DND-41 (cell line): Measurements from ENCODE around the gene LAMP5.
A peak's percentile ranks its signal among the peaks of the same experiment; 100 is the strongest.

Source experiments
- ATAC-seq: fragments of 200-7000 bp; cut with Tn5 transposase; 3 replicates; pipeline ENCODE4 v1.9.1; 2021; ENCODE audit warnings: low read depth; ENCODE audit not compliant: insufficient read depth
- DNase-seq: peaks from one replicate; pipeline ENCODE4 v3.0.0-alpha.2; 2020
- H2AFZ ChIP-seq: 2 replicates; pipeline ENCODE4 v1.6.0; 2012; ENCODE audit warnings: low read depth, low read length
- H3K27ac ChIP-seq: 2 replicates; pipeline ENCODE4 v1.5.1; 2012; ENCODE audit warnings: low read length, inconsistent platforms
- H3K27me3 ChIP-seq: fragments of 200-600 bp; sonication (generic); 2 replicates; pipeline ENCODE4 v1.6.0; 2012; ENCODE audit warnings: low read length, mild to moderate bottlenecking, inconsistent platforms; ENCODE audit not compliant: insufficient read depth, poor library complexity
- H3K36me3 ChIP-seq: 2 replicates; pipeline ENCODE4 v1.5.1; 2012; ENCODE audit warnings: low read length, inconsistent platforms; ENCODE audit not compliant: insufficient read depth
- H3K4me1 ChIP-seq: 2 replicates; pipeline ENCODE4 v1.5.1; 2012; ENCODE audit warnings: mild to moderate bottlenecking, low read length; ENCODE audit not compliant: insufficient read depth
- H3K4me2 ChIP-seq: 2 replicates; pipeline ENCODE4 v1.6.0; 2012; ENCODE audit warnings: mild to moderate bottlenecking, moderate library complexity, low read length, inconsistent platforms; ENCODE audit not compliant: insufficient read depth
- H3K4me3 ChIP-seq, 2 experiments: fragments of 200-600 bp in 1 of 2; shearing (Covaris generic) in 1 of 2; 2 replicates each; pipeline ENCODE4 v1.5.1; 2012 to 2016; ENCODE audit warnings: inconsistent platforms in 2 of 2, low read length in 2 of 2, mild to moderate bottlenecking in 2 of 2, low read depth in 1 of 2, moderate library complexity in 1 of 2
- H3K79me2 ChIP-seq: 2 replicates; pipeline ENCODE4 v1.6.0; 2012; ENCODE audit warnings: low read length, inconsistent platforms; ENCODE audit not compliant: insufficient read depth
- H3K9ac ChIP-seq: 2 replicates; pipeline ENCODE4 v1.6.0; 2012; ENCODE audit warnings: low read depth, mild to moderate bottlenecking, inconsistent platforms, low read length, moderate library complexity
- H3K9me3 ChIP-seq: 2 replicates; pipeline ENCODE4 v1.5.1; 2012; ENCODE audit warnings: low read length, moderate library complexity, mild to moderate bottlenecking, inconsistent platforms; ENCODE audit not compliant: insufficient read depth, severe bottlenecking
- H4K20me1 ChIP-seq: 2 replicates; pipeline ENCODE4 v1.6.0; 2012; ENCODE audit warnings: low read length; ENCODE audit not compliant: insufficient read depth
- EZH2 ChIP-seq: IDR thresholded peaks from 3 replicates; pipeline ENCODE4 v1.6.1; 2012; ENCODE audit warnings: borderline replicate concordance, low read depth, mild to moderate bottlenecking, moderate library complexity, low read length, inconsistent platforms; ENCODE audit not compliant: severe bottlenecking
- TF ChIP-seq, protein P1 (sequence below): IDR thresholded peaks from 2 replicates; pipeline ENCODE4 v1.5.1; 2012; ENCODE audit warnings: borderline replicate concordance, low read length, moderate library complexity, mild to moderate bottlenecking; ENCODE audit not compliant: poor library complexity, severe bottlenecking; ENCODE audit errors: extremely low read depth

Gene LAMP5

DNA sequence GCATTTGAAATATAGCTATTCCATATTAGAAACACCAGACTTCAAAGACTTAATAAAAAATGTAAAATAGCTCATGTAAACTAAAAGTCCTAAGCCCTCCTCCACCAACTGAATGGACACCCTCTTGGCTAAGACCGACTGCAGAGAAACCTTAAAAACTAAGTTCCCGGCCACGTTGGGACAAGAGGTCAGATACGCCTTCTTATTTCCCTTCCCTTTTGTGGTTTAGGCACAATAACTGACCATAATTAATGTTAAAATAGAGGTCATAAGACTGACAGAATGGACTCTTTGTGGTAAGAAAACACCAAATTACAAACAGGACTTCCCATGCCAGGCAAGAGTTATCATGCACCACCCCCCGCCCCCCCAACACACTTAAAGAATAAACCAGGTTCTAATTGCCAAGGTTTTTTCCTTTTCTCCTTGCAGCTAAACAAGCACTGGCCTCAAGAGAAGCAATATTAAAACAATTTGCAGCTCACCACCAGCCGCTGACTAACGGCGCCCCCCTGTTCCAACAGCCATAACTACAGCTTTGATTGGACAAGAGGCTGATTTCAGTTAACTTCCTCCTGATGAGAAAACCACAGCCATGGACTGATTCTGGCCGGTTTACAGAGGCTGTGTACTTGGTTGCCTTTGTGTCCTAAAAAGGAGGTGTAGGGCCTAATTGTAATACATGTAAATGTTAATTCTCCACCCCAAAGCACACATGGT, 10.7 kb upstream of the LAMP5 start:
- H3K36me3 ChIP-seq: no peaks in the 10 kb centered on the region
- H2AFZ ChIP-seq: no peak overlapping the region
- no peak overlapping the region for H3K9ac ChIP-seq
- no peak overlapping the region for H3K4me2 ChIP-seq
- H3K9me3 ChIP-seq: no peaks in the 10 kb centered on the region
- H3K27ac ChIP-seq: no peak overlapping the region
- no peak for ATAC-seq
- no peaks in the 10 kb centered on the region for H3K79me2 ChIP-seq
- no peak overlapping the region for H3K4me3 ChIP-seq
- DNase-seq: no peak
- H4K20me1 ChIP-seq: no peaks in the 10 kb centered on the region
- H3K27me3 ChIP-seq: no peaks in the 10 kb centered on the region
- no peaks in the 10 kb centered on the region for H3K4me1 ChIP-seq
- no peak for TF ChIP-seq EZH2
- TF ChIP-seq, protein P1, sequence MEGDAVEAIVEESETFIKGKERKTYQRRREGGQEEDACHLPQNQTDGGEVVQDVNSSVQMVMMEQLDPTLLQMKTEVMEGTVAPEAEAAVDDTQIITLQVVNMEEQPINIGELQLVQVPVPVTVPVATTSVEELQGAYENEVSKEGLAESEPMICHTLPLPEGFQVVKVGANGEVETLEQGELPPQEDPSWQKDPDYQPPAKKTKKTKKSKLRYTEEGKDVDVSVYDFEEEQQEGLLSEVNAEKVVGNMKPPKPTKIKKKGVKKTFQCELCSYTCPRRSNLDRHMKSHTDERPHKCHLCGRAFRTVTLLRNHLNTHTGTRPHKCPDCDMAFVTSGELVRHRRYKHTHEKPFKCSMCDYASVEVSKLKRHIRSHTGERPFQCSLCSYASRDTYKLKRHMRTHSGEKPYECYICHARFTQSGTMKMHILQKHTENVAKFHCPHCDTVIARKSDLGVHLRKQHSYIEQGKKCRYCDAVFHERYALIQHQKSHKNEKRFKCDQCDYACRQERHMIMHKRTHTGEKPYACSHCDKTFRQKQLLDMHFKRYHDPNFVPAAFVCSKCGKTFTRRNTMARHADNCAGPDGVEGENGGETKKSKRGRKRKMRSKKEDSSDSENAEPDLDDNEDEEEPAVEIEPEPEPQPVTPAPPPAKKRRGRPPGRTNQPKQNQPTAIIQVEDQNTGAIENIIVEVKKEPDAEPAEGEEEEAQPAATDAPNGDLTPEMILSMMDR: peak; percentile 20

DNA sequence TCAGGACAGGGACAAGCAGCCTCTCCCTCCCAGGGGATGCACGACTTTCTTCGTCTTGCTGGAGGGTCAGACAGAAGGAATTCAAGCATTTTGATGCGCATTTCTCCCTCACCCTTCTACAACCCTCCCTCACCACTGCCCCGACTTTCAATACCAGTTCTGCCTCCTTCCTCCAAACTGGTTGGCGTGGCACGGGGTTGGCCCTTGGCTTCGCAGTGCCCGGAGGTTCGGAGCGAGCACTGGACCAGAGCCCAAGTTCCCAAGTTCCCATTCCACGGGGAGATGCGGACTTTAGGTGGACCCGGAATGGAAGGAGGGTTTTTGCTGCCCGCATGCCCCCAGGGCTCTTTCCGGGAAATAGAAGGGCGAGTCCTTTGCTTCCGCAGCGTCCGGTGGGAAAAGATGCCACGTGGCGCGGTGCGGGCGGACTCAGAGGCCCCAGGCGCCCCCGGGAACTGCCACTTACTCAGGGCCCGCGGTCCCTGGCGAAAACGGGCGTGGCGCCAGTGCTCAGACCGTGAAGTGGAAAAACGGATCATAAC, 8.0 kb upstream of the LAMP5 start:
- no peak for ATAC-seq
- no peak overlapping the region for H3K9ac ChIP-seq

DNA sequence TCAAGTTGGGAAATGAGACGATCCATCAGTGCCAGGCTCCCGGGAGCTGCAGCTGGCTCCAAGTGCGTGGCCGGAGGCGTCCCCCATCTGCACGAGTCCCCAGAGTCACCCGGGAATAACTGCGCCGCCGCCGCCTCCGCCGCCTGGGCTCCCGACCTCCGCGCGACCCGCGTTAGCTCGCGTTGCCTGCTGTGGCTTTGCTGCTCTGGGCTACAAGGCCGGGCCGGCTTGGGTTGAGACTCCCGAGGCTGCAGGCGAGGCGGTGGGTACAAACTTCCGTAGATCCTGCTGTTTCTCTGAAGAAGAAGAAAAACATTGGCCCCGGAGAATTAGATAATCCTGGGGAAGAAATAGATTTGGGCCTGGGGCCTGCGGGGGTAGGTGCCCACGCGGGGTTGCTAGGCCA, 7.4 kb upstream of the LAMP5 start:
- Histone ChIP-seq H3K4me3 (no peak overlapping the region), H3K9me3 (no peaks in the 10 kb centered on the region), H3K9ac (no peak overlapping the region), H3K27me3 (peaks cover 6% of the 10 kb centered on the region), H4K20me1 (no peaks in the 10 kb centered on the region), H3K4me2 (no peak overlapping the region), H2AFZ (no peak overlapping the region), H3K4me1 (no peaks in the 10 kb centered on the region), H3K79me2 (no peaks in the 10 kb centered on the region), H3K27ac (no peak overlapping the region), H3K36me3 (no peaks in the 10 kb centered on the region)
- TF ChIP-seq, protein P1: no peak
- TF ChIP-seq EZH2: no peak
- DNase-seq (no peak), ATAC-seq (no peak)

More for the DNA sequence above, 8.0 kb upstream of the LAMP5 start:
- Histone ChIP-seq H4K20me1 (no peaks in the 10 kb centered on the region), H3K4me2 (no peak overlapping the region), H3K27ac (no peak overlapping the region), H2AFZ (no peak overlapping the region), H3K36me3 (no peaks in the 10 kb centered on the region), H3K4me1 (no peaks in the 10 kb centered on the region), H3K79me2 (no peaks in the 10 kb centered on the region), H3K4me3 (no peak overlapping the region), H3K27me3 (peaks cover 6% of the 10 kb centered on the region), H3K9me3 (no peaks in the 10 kb centered on the region)
- TF ChIP-seq EZH2: no peak
- TF ChIP-seq, protein P1: no peak
- DNase-seq: no peak
